ENCODE results near the gene SLC22A16. TPM values are rescaled to one million over a fixed set of nuclear protein-coding genes. Genes with fewer than 3 reads are reported as not detected.

SLC22A16 gene
- total and polyA plus RNA-seq, 11 donors: 0.25 to 2.4 (median 1.3) TPM; not detected in 7

- ATAC-seq: no peak
Measured at GRCh38 chr6:110440026-110440425, 36.4 kb downstream of the SLC22A16 start.

GRCh38 chr6:110439356-110439755 is 37.1 kb downstream of the SLC22A16 start:
- peaks cover 0 to 7% (median 0%) of the 10 kb centered on the region in 12 donors for H3K9me3 ChIP-seq
- no peaks in the 10 kb centered on the region for H3K36me3 ChIP-seq
- H3K27me3 ChIP-seq: no peaks in the 10 kb centered on the region
- no peak overlapping the region for H3K27ac ChIP-seq
- ATAC-seq (no peak), DNase-seq (no peak)
- TF ChIP-seq, protein P1, sequence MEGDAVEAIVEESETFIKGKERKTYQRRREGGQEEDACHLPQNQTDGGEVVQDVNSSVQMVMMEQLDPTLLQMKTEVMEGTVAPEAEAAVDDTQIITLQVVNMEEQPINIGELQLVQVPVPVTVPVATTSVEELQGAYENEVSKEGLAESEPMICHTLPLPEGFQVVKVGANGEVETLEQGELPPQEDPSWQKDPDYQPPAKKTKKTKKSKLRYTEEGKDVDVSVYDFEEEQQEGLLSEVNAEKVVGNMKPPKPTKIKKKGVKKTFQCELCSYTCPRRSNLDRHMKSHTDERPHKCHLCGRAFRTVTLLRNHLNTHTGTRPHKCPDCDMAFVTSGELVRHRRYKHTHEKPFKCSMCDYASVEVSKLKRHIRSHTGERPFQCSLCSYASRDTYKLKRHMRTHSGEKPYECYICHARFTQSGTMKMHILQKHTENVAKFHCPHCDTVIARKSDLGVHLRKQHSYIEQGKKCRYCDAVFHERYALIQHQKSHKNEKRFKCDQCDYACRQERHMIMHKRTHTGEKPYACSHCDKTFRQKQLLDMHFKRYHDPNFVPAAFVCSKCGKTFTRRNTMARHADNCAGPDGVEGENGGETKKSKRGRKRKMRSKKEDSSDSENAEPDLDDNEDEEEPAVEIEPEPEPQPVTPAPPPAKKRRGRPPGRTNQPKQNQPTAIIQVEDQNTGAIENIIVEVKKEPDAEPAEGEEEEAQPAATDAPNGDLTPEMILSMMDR (IDR thresholded peaks at IDR 0.05): no peak
- TF ChIP-seq POLR2A (IDR thresholded peaks at IDR 0.05): no peak
- H3K4me3 ChIP-seq: no peak overlapping the region
- intact Hi-C loops (cut with DNase I): no loop called here
- no peaks in the 10 kb centered on the region for H3K4me1 ChIP-seq
- 52 to 58% (median 56%) methylated on average over 5 of the region's 5 CpGs for WGBS, 4 donors

More at GRCh38 chr6:110440026-110440425, 36.4 kb downstream of the SLC22A16 start:
- TF ChIP-seq, protein P1 (IDR thresholded peaks at IDR 0.05): no peak
- no peak for TF ChIP-seq POLR2A (IDR thresholded peaks at IDR 0.05)
- peaks cover 0 to 7% (median 0%) of the 10 kb centered on the region in 12 donors for H3K9me3 ChIP-seq
- no peak overlapping the region for H3K27ac ChIP-seq
- DNase-seq: no peak
- intact Hi-C loops (cut with DNase I): no loop called here
- H3K4me3 ChIP-seq: no peak overlapping the region
- 76 to 86% (median 82%) methylated on average over 4 of the region's 4 CpGs for WGBS, 4 donors
- no peaks in the 10 kb centered on the region for H3K4me1 ChIP-seq
- H3K36me3 ChIP-seq: no peaks in the 10 kb centered on the region
- H3K27me3 ChIP-seq: no peaks in the 10 kb centered on the region

DNA sequence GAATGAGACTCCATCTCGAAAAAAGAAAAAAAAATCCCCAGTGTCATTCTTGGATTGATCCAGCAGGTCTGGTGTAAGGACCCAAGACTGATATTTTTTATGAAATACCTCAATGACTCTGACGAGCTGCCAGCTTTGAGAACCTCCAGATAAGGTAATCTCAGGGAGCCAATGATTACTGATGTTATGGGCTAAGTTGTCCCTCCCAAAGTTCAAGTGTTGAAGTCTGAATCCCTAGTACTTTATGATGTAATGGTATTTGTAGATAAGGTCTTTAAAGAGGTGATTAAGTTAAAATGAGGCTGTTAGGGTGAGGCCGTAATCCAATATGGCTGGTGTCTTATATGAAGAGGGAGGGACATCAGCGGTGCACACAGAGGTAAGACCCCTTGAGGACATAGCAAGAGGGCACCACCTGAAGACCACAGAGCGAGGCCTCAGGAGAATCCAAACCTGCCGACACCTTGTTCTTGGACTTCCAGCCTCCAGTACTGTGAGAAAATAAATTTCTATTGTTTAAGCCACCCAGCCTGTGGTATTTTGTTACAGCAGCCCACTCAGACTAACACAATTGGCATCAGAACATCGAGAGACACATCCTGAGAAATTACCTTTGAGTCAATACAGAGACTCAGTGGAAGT is 41.3 kb downstream of the SLC22A16 start:
- intact Hi-C loops (cut with DNase I): no loop called here
- 75 to 85% (median 81%) methylated on average over 7 of the region's 7 CpGs for WGBS, 4 donors
- H3K27me3 ChIP-seq: peaks cover 0 to 7% (median 0%) of the 10 kb centered on the region in 9 donors
- H3K4me1 ChIP-seq: peaks cover 0 to 7% (median 0%) of the 10 kb centered on the region in 12 donors
- H3K9me3 ChIP-seq: peaks cover 0 to 7% (median 0%) of the 10 kb centered on the region in 12 donors
- DNase-seq (no peak), ATAC-seq (no peak)
- H3K4me3 ChIP-seq: no peak overlapping the region
- TF ChIP-seq, protein P1 (IDR thresholded peaks at IDR 0.05): no peak
- no peak for TF ChIP-seq POLR2A (IDR thresholded peaks at IDR 0.05)
- no peak overlapping the region for H3K27ac ChIP-seq
- no peaks in the 10 kb centered on the region for H3K36me3 ChIP-seq

GRCh38 chr6:110432285-110432900 is 44.0 kb downstream of the SLC22A16 start:
- H3K9me3 ChIP-seq: peaks cover 0 to 7% (median 0%) of the 10 kb centered on the region in 12 donors
- DNase-seq: no peak
- no peak overlapping the region for H3K4me3 ChIP-seq
- peaks cover 0 to 7% (median 0%) of the 10 kb centered on the region in 12 donors for H3K4me1 ChIP-seq
- no peak for ATAC-seq
- H3K36me3 ChIP-seq: no peaks in the 10 kb centered on the region
- no peak overlapping the region for H3K27ac ChIP-seq
- no peak for TF ChIP-seq POLR2A (IDR thresholded peaks at IDR 0.05)
- TF ChIP-seq, protein P1 (IDR thresholded peaks at IDR 0.05): no peak
- intact Hi-C loops (cut with DNase I): no loop called here
- peaks cover 0 to 15% (median 0%) of the 10 kb centered on the region in 9 donors for H3K27me3 ChIP-seq
- 63 to 74% (median 71%) methylated on average over 3 of the region's 3 CpGs for WGBS, 4 donors

Data from heart left ventricle (tissue), 16 donors.